Dermis blood vessel endothelial cell (primary cell): ENCODE data around the gene IMMP2L. TPM values are rescaled to one million over a fixed set of nuclear protein-coding genes. Genes with fewer than 3 reads are reported as not detected.
"Not testable (repeated sequence)": the region's sequence is repeated elsewhere in the genome, so short reads cannot be mapped to it uniquely, and the experiment has no call there.

Source experiments
- DNase-seq: peaks from one replicate; pipeline ENCODE4 v3.0.0; 2010
- total RNA-seq: library from RNA; depleted of rRNA; stranded (reverse); fragments of >200 nt; gene quantifications from 2 replicates; pipeline ENCODE4 v1.2.3, GENCODE V29; 2014

IMMP2L gene
- total RNA-seq, 1 donor from 2014 or later = 8.8 TPM

- no peak for DNase-seq
These were observed 299.8 kb downstream of the IMMP2L start for GRCh38 chr7:111262293-111263116.

DNA sequence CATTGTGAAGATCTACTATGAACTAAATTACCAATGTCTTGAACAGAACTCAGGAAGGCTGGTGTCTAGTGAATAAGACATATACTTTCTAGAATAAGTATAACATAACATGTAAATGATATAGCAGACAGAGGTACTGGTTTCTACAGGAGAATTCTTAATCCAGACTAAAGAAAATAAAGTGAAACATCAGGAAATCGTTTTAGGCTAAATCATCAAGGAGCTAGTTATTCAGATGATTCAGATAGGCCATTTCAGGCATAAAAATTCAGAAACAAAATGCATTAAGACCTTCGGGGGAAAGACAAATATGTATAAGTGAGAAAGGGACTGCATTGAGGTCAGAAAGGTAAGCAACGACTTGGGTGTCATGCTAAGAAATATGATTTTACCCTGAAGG lies 300.8 kb downstream of the IMMP2L start:
- no peak for DNase-seq

DNA sequence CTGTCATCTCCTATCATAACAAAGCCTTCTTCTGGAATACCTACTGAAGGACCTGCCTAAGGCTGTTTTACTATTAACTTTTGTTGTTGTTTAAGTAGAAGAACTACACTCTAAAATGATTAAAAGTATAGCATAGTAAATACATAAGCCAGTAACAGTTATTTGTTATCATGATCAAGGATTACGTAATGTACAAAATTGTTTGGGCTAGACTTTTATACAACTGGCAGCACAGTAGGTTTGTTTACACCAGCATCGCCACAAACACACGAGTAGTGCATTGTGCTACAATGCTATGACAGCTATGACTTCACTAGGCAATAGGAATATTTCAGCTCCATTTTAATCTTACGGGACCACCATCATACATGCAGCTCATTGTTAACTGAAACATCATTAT lies 302.3 kb downstream of the IMMP2L start:
- DNase-seq = no peak

DNA sequence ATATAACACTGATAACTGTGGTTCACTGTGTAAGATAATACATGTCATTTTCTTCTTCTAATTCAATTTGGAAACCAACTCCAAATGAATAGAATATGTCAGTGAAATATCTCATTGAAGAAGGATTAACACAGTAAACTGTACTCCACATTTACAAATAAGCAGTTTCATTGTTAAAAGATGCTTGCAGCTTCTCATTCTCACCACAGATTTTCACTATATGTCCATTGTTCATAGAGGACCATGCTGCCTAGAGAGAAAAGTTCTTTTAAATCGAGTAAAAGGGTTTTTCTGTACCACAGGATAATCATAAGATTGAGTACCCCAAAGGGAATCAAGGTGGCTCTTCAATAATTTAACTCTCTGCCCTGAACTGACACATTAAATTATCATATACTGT lies 305.9 kb downstream of the IMMP2L start:
- DNase-seq = no peak

DNA sequence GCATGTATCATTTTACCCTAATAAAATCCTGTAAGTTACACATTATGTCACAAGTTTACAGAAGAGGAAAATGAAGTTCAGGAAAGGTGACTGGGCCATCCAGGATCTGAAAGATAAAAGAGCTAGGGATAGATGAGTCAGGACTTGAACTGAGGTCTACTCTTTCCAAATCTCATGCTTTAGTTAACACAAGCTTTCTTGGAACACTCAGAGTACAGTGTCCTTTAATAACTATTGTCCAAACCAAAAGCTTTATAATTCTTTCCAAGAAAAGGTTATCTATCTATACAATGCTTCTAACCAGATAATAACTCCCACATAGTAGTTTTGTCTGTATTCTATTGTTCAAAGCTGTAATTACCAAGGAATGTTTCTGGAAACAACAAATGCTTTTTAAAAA lies 306.7 kb downstream of the IMMP2L start:
- DNase-seq = no peak

DNA sequence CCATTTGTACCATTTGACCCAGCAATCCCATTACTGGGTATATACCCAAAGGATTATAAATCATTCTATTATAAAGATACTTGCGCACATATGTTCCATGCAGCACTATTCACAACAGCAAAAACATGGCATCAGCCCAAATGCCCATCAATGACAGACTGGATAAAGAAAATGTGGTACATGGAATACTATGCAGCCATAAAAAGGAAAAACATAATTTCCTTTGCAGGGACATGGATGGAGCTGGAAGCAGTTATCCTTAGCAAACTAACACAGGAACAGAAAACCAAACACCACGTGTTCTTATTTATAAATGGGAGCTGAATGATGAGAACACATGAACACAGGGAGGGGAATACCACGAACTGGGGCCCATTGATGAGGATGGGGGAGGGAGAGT lies 310.9 kb downstream of the IMMP2L start:
- not testable (repeated sequence) for DNase-seq

DNA sequence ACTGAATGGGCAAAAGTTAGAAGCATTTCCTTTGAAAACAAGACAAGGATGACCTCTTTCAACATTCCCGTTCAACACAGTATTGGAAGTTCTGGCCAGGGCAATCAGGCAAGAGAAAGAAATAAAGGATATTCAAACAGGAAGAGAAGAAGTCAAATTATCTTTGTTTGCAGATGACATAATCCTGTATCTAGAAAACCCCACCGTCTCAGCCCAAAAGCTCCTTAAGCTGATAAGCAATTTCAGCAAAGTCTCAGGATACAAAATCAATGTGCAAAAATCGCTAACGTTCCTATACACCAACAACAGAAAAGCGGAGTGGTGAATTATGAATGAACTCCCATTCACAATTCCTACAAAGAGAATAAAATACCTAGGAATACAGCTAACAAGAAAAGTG lies 312.5 kb downstream of the IMMP2L start:
- DNase-seq = not testable (repeated sequence)

DNA sequence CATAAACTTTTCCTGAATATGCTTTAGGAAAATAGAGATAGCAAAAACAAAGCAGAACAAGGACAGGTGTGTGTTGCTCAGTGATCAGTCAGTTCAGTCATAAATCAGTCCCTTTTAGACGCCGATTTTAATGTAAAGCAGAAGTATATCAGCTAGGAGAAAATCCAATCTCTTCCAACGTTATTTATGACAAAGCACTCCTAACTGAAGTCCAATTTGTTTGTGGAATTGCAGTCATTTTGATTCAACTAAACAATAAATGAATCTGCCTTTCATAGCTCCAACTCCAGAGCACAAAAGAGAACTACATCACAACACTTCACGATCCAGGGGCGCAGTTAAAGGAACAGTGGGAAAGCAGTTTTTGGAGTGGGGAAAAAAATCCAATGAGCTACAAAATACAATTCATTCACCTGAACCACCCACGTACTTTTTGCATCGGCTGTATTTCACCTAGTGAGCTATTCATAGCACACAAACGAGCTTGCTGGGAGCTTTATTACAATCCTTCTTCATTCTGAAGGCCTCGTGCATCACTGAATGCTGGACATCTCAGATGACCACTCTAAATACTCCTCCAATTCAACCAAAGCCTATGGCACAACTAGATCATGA lies 320.0 kb downstream of the IMMP2L start:
- no peak for DNase-seq

DNA sequence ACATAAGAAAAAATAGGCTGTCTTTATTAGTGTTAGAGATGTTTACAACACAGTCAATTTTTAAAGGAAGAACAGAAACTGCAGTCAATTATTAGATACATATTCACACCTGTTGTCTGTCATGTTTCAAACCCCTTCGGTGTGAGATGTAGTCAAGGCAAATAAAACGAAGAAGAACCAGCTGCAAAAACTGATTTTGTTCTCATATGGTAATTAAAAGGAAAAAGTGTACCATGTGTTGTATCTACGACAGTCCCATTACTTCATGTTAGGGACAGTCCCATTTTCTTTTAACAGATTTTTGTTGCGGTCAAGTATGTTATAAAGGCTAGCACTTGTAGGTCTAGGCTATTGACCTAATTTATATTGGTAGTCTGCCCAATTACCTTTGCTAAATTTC lies 321.9 kb downstream of the IMMP2L start:
- DNase-seq = no peak

DNA sequence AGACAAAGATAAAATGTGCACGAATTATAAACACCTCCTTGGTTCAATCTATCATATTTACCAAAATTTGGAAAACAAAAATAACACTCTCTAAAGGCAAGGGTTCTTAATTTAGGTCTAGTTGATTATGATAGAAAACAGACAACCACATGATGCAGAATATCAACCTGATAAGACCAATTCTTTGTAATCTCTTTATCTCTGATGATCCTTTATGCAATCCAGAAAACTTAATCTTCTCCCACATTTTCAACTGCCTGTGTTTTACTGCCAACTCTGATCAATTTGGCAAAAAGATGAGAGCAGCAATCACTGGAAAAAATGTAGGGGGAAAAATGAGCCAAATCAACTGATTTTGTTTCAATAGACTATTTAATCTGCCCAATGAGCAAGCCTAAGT lies 322.9 kb downstream of the IMMP2L start:
- DNase-seq = no peak

GRCh38 chr7:111238886-111239285 lies 323.4 kb downstream of the IMMP2L start:
- peak; percentile 4 for DNase-seq

DNA sequence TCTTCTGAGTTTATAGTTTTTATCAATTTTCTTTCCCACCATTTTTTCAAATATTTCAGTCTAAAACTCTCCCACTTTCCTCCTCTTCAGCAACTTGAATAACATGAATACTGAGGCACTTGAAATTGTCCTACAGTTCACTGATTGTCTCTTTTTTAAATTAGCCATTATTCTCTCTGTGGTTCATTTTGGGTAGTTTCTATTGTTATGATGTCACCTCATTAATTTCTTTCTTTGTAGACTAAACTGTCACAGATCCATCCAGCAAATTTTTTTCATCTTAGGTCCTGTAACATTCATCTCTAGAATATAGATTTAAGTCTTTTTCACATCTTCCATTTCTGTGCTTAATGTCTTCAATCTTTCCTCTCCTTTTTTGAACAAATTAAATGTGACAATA lies 326.6 kb downstream of the IMMP2L start:
- DNase-seq = no peak

GRCh38 chr7:111232249-111233084 lies 329.8 kb downstream of the IMMP2L start:
- peak; percentile 65 for DNase-seq

- no peak for DNase-seq
These were observed 332.4 kb downstream of the IMMP2L start for GRCh38 chr7:111229916-111230315.

- no peak for DNase-seq
These were observed 333.0 kb downstream of the IMMP2L start for GRCh38 chr7:111229181-111229740.

DNA sequence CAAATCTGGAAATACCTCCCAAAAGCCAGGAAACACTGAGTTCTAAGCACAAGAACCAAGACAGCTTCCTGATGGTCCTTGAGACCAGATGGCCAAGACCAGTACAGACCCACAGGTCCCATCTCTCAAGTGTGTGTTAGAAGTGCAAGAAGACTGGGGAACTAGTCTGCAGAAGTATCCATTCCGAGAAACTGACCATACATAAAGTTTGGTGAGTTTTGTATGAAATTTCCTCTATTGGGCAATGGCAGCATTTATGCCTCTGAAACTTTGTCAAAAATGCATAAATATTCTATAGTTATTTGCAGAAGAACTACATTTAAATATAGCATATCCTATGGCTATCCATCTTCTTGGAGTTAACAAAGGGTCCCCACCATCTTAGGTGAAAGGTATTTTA lies 333.9 kb downstream of the IMMP2L start:
- no peak for DNase-seq

DNA sequence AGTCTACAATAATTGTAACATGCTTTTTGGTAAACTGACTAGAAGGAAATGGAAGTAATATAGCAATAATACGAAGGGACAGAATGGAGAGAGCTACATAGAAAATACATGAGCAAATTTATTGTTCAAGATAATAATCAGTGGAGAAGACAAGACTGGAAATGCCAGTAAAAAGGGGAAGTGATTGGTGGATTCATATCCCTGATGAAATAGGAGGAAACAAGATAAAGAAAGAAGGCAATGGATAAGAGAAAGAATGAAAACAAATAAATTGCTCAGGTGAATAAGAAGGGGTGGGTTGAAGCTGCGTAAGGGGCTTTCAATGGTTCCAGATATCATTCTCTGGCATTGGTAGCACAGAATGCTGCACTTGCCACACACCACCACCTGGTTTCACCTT lies 335.5 kb downstream of the IMMP2L start:
- no peak for DNase-seq

GRCh38 chr7:111224354-111225231 lies 337.7 kb downstream of the IMMP2L start:
- no peak for DNase-seq

DNA sequence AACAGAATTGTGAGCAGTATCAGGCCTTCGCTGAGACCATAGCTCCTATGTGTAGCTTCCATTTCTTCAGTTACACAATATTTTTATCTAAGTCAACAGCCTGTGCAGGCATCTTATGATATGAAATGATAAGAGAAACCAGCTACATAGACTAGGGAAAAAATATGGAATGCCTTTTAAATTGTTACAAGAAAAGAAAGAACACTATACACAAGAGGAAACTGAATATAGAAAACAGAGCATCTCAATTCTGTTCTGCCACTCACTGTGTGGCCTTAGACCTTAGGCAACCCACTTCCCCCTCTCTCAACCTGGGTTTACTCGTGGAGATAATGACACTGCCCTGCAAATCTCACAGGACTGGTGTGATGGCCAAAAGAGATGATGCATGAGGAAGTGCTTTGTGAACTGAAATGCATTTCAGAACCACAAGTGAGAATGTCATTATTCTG lies 338.5 kb downstream of the IMMP2L start:
- no peak for DNase-seq

DNA sequence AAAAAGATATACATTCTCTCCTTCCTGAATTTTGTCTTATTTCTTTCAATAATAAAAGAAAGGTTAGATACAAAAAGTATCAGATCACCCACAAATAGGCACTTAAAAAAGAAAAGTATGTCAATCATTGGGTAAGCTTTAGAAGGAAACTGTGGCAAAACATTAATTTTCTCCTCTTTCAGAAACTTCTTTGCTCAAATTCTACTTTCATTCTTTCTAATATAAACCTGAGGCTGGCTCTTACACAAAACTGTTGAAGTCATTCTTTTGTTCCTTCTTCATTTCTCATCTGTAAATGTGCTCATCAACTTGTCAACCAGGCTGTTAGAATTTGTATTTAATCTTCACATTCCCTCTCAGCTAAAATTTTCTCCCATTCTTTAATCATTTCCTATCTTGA lies 346.7 kb downstream of the IMMP2L start:
- DNase-seq = no peak

DNA sequence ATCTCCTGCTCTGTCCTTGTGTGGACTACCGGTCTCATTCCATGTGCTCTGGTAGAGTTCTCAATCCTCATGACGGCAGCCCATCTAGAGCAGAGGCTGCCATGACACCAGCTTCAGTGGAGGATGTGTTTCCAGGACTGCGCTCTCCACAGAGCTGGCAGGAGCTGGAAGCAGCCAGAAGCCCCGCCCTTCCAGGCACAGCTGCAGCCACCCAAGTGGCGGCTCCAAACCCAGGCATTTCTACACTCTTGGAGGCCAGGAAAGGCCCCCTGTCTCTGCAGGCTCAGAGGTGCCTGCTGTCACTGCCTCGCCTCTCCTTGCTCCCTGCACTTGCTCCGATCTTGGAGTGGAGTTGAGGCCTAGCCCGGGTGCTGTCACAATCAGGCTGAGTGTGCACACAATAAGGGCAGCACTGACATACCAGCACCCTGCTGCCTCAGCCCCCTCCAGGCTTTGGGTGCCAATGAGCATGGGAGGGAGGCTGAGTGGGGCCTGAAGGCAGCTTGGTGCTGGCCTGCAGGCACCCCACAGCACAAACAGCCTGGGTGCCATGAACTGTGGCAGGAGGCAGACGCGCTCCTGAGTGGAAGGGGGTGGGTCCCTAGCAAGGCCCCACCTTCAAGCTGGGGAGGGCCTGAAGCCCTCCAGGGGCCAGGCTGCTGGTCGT lies 349.3 kb downstream of the IMMP2L start:
- no peak for DNase-seq
